ENCODE data around the gene FAM120A.
A peak's percentile ranks its signal among the peaks of the same experiment; 100 is the strongest.

FAM120A gene

DNA sequence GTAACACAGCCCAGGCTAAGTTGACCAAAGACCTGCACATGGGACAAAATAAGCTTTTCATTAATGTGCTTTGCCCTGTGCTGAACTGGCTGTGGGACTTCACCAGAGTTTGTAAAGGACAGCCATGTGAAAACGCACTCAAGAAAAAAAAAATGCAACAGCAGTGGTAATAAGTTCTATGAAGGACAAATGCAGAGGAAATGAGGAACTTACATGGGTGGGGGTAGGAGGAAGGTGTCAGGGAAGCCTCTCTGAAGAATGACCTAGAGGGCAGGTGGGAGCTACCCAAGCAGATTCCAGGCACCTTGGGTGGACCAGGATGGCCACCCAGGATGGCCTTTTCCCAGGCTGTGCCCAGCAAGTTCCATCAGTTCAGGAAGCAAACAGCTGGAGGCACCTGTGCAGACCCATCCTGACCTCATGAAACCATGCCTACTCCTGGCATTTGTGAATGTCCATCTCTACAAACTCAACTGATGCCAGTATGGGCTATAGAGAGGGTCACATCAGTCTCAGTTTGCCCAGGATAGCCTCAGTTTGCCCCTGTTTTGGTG lies 118.2 kb downstream of the FAM120A start:
- DNase-seq: no peak
- intact Hi-C loops (cut with DNase I): loop anchor here (10.0 kb wide), 1 partner anchor 415 kb away; no protein-coding TSS in a partner anchor

DNA sequence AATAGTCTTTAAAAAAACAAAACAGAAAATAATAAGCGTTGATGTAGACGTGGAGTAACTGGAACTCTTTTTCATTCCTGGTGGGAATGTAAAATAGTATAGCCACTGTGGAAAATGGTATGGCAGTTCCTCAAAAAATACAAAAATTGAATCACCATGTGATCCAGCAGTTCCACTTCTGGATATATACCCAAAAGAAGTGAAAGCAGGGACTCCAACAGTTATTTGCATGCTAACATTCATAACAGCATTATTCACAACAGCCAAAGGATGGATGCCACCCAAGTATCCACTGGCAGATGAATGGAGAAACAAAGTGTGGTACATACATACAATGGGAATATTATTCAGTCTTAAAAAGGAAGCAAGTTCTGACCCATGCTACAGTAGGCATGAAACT lies 120.7 kb downstream of the FAM120A start:
- DNase-seq: no peak
- intact Hi-C loops (cut with DNase I): no loop called here

DNA sequence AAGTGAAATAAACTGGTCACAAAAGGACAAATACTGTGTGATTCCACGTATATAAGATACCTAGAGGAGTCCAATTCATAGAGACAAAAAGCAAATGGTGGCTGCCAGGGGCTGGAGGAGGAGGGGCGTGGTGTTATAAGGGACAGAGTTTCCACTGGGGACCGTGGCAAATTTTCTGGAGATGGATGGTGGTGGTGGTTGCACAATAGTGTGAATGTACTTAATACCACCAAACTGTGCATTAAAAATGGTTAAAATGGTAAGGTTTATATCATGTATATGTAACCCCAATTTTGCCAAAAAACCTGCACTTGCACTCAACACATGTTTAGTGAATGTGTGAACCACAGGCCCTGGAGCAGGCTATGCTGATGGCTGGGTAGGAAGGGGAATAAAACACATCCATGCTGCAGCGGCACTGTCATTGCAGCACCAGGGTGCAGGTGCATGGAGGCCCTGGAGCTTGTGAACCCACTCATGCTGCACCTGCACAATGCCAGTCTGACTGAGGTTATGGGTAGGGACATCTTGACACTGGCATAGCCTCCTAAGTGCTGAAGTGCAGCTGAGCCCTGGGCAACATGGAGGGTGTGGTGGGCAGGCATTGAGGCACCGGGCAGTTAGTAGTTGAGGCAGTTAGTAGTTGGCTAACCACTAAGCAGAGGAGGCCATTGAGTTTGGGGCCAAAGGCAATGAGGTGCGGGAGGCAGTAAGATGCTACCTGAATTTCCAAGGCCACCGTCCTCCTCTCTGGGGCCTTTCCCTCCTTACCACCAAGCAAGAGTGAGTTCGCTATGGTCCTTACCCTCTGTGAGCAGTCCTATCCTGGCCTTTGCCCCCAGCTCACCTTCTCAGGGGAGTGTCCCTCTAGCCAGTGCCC lies 121.4 kb downstream of the FAM120A start:
- intact Hi-C loops (cut with DNase I): no loop called here
- DNase-seq: peak in 1 of 42 donors; percentile 9

DNA sequence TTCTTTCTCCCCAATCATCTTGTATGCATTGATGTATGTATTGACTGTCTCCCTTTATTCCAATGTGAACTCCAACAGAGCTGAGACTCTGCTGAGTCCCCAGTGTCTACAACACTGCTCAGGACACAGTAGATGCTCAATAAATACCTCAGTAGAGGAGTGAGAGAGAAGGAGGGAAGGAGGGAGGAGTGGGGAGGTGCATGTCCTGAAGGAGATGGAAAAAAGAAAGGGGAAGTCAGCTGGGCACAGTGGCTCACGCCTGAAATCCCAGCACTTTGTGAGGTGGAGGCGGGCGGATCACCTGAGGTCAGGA lies 122.0 kb downstream of the FAM120A start:
- intact Hi-C loops (cut with DNase I): no loop called here
- no peak for DNase-seq

DNA sequence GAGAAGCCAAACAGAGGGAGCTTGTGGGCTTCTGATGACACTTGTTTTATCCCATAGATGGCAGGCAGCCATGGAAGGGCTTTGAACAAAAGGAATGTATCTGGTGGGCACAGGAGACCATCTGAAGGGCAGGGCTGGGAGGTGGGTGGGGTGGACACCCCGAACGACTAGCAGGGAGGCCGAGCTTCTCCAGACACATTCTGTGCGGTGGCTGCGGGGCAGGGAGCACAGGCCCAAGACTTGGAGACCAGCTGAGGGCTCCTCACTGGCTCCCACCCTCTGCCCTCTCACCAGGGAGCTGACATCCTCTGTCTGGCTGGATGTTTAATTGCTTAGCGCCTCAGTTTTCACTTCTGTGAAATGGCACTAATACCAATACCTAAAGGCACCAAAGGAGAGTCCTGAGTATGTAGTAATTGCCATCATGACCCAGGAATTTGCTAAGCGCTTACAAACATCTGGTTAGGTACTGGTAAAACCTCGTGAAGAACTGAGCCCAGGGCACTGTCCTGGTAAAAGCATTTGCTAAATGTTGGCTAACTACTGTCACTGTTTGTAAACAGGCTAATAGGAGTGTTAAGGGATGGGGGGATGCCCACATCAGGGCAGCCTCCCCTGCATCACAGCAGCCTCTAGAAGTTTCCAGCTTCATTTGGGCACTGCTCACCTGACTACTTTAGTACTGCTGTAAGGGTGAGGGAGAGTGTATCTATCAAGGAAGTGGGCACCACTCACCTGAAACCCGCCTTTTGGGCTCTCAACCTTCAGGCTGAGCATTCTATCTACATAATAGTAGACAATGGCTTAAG lies 122.8 kb downstream of the FAM120A start:
- intact Hi-C loops (cut with DNase I): no loop called here
- peak in 4 of 42 donors; percentile 14 to 39 (median 27) for DNase-seq

DNA sequence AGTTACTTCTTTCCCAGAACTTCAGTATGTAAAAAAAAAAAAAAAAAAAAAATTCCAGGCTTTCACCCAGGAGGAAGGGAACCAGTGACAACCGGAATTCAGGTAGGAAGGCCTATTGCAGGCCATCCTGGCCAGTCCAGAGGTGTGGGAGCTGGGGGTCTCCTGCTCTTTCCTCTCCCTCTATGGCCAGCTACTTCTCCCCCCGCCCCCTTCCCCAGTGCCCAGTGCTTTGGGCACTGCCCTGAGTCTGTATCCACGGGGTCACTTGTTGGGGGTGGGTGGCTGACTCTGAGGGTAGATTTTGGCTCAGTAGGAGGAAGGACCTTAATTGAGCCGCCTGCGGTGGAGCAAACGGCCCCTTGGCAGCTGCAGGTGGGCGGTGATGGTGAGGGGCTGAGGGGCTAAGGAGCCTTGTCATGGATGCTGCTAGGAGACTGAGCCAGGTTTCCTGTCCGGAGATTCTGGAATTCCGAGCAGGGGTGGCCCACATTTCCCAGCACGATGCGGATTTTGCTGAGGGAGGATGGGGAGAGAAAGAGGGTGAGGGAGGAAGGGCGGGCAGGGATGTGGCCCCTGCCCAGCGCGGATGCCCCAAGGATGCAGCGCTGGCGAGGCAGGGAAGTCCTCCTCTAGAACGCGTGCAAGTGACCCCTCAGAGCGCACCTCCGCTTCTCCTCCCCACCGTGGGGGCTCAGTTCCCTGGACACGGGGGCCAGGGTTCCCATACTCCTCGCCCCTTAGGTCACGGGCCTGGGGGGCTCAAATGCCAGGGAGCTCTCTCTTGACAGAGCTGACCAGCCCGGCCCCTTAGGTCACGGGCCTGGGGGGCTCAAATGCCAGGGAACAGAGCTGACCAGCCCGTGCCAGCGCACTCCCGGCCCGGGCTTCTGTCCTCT lies 123.7 kb downstream of the FAM120A start:
- intact Hi-C loops (cut with DNase I): no loop called here

DNA sequence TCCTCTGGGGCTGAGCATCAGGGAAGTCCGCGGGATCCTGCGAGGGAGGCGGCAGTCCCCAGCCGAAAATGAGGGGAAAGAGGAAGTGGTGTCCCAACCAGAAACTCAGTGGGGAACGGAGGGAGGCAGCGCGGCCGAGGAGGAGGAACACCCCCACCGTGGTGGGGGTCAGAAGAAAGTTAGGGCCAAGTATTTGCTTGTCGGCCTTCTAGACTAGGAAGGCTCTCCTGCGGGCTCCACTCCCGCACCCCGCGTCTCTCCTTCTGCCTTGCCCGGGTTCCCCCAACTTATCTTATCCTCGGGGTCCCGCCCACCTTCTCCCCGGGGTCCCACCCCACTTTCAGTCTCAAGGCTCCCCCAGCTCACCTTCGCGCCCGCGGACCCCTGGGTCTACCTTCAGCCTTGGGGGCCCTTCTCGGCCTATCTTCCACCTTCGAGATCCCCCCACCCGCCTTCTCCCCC lies 124.3 kb downstream of the FAM120A start:
- DNase-seq: peak in 28 of 42 donors; percentile 18 to 71 (median 48)
- intact Hi-C loops (cut with DNase I): no loop called here

More for the DNA sequence above, 123.7 kb downstream of the FAM120A start:
- DNase-seq: peak in 4 of 42 donors; percentile 13 to 43 (median 23)

DNA sequence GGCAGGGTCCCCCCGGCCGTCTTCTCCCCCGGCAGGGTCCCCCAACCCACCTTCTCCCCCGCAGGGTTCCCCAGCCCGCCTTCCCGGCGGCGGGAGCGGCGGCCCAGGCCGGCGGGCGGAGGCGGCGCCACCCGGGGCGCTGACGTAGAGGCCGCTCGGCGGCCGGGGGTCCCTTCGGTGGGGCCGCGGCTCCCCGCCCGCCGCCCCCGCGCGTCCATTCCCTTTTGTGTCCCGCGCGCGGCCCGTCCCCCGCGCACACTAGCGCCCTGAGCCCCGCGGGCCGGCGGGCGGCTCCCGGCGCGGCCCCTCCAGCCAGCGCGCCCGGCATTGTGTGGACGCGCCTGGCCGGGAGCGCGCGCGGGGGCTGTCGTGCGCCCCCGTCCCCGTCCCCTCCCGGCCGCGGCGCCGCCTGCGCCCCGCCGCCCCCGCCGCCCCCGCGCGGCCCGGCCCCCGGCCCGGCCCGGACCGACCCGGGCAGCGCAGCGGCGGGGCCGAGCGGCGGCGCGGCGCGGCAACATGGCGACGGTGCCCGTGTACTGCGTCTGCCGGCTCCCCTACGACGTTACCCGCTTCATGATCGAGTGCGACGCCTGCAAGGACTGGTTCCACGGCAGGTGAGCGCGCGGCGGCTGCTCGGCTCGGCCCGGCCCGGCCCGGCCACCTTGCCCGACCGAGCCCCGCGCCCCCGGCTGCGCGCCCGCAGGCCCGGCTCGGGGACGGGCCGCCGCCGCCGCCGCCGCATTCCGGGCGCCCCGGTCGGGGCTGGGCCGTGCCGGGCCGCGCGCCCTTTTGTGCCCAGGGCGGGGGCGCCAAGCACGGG lies 125.0 kb downstream of the FAM120A start, which contains the start of gene PHF2:
TSS of gene PHF2 (plus strand) at position 327 of the 820 bp plus-strand sequence. CDS start at position 517, 190 bp downstream.
- peak in 21 of 42 donors; percentile 16 to 67 (median 46) for DNase-seq
- intact Hi-C loops (cut with DNase I): no loop called here

DNA sequence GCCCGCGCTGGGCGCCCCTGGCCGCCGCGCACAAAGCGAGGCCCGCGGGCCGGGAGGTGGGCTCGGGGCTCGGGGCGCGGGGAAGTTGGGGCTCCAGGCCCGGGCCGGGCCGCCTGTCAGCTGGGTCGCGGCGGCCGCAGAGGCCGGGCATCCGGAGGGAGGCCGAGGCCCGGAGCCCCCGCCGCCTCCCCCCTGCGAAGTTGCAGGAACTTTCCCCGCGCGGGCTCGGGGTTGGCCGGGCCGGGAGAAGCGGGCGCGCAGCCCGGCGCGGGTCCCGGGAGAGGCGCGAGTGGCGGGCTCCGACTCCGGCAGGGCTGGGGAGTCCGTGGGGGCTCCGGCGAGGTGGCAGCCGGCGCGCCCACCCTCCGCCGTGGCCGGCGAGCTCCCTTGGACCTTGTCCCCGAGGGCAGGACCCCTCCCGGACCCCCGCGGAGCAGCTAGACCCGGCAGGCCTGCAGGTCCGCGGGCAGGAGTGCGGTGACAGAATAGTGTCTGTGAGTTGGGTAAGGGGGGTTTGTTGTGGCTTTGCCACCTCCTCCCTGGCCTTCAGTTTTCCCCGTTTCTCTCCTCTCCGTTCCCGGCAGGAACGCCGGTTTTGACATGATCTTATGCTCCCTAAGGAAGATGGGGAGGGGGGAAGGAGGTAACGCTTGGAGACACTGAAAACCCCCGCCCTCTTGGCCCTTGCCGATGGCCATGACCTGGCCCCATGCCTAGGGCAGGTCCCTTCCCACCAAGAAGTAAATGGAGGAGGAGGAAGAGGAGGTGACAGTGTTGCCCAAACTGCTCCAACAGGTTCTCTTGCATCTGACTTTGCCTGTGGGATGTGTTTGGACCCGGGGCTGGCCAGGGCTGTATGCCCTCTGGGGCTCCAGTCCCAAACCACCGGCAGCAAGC lies 125.8 kb downstream of the FAM120A start:
- DNase-seq: peak in 21 of 42 donors; percentile 8 to 69 (median 44)
- intact Hi-C loops (cut with DNase I): no loop called here

DNA sequence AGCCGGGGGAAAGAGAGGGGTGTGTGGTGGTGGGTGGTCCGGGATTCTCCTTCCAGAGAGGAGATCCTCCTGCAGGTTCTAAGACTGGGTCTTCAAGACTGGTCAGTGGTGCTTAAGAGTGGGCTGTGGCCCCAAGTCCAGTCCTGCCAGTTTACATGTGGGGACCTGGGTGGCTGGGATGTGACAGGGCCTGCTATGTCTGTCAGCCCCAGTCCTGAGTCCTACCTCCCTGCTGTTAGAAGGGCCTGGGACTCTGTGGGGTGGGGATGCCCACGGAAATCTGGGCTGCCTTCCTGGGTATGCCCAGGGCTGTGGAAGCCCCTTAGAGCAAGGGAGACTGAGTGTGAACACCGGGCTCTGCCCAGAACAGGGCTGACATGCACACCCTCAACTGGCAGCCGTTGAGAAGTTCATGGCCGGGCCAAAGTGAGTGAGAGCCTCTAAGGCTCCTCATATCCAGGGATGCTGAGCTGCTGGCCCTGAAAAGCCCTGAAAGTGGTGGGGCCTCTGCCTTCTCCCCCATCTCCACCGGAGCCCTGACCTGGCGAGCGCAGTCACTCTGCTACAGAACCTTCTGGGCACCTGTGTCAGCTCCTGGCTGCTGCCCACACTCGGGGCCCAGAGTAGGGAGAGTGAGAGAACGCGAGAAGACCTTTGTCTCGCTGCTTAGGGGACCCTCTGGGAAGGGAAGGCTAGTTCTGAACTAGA lies 126.6 kb downstream of the FAM120A start:
- DNase-seq: peak in 9 of 42 donors; percentile 7 to 45 (median 19)
- intact Hi-C loops (cut with DNase I): no loop called here

DNA sequence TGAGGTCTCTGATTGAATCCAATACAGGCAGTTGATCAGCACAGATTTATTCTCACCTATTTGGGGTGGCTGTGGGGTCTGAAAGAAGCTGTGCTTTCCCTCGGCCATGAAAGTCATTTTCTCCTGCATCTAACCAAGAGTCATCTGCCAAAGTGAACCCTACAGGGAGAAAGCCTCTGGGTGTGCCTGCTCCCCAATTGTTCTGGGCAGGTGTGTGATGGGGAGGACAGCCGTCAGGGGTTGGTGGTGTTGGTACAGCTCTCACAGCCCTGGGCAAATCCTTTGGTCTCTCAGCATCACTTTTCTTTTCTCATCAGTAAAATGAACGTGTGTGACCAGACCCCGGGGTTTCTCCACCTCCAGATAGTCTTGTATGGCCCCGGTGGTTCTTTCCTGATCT lies 127.4 kb downstream of the FAM120A start:
- intact Hi-C loops (cut with DNase I): no loop called here
- peak in 9 of 42 donors; percentile 0 to 40 (median 6) for DNase-seq

DNA sequence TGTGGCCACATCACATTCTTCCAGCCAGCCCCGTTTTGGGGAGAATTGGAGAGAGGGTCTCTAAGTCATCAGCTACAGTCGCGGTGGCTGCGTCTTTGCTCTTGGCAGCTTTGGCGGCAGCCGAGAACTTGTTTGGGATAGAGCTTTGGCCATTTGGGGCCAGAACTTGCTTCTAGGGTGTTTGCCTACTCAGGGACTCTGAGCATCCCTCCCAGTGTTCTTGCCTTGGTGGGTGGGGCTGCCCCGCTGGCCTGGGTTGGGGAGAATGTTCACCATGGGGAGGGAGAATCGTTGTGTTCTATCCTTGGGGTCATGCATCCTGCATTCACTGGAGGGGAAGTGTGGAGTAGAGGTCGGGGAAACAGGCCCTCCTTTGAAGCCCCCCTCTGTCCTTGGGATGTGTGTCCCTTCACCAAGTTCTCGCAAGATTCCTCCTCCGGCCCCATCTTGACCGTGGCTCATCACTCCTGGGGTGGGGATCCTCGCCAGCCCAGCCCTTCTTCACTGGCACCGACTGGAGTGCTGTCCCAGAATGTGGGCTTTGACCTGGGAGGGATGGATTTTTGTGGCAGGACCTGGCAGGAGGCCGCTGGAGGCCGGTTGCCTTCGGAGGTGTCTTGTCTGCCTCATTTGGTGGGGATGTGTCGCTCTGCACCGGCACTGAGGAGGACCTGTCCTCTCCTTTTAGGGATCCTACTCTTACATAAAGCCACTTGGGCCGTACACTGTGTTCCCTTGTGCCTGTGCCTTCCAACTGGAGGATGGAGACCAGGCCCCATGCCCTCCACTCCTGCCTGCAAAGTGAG lies 128.4 kb downstream of the FAM120A start:
- peak in 10 of 42 donors; percentile 7 to 43 (median 16) for DNase-seq
- intact Hi-C loops (cut with DNase I): no loop called here

DNA sequence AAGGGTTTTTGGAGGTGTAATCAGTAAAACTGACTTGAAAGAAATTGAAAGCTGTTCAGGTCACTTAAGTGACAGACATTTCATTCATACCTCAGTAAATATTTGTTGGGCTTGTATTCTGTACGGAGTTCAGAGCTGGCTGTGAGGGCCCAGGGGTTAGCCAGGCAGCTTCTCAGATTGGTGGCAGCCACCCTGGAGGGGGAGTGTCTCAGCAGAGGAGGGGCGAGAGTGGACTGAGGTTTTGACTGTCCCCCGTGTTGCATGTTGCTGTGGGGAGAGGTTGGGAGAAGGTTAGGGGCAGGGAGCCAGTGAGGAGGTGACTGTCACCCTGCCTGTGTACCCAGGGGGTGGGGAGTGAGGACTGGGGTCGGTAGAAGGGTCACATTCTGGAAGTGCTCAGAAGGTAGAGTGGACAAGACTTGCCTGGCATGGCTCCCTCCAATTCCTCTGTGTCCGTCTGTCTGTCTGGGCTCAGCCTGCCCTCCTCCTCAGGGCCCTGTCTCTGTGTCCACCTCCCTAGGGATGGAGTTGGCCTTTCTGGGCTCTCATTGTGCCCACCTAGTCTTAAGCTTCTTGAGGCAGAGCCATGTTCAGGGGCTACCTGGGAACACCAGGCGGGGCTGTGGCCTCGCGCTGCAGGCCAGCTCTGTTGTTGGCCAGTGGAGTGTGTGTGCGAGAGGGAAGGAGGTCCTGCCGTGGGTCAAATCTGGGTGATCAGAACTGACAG lies 129.3 kb downstream of the FAM120A start:
- DNase-seq: peak in 8 of 42 donors; percentile 8 to 40 (median 14)

DNA sequence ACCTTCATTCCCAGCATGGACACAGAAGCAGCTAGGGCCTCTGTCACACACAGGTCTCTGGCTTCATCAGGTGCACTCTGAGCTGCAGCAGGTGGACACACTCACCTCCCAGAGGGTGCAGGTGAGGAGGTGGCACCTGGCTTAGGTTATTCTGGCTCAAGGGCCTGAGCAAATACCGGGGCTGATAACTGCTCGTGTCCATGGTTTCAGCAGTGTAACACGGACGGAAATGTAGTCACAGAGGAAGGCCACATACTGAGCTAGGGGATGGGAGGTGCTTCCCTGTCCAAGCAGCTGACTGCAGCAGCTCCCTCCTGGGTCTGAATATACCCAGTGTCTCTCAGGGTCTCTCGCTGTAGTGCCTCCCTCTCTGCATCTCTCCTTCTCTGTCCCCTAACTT lies 130.6 kb downstream of the FAM120A start:
- DNase-seq: peak in 9 of 42 donors; percentile 6 to 36 (median 14)
- intact Hi-C loops (cut with DNase I): no loop called here

More for the DNA sequence above, 129.3 kb downstream of the FAM120A start:
- intact Hi-C loops (cut with DNase I): no loop called here
